HUDEP-2 (cell line): ENCODE data around the gene AMPH.
"Not testable (repeated sequence)": the region's sequence is repeated elsewhere in the genome, so short reads cannot be mapped to it uniquely, and the experiment has no call there.

Experiments used
- DNase-seq, 76 experiments: peaks; one replicate each; lab custom pipeline; 2025; ENCODE audit not compliant: unreplicated experiment in 76 of 76; lab: John Stamatoyannopoulos, UW

The AMPH gene

DNA sequence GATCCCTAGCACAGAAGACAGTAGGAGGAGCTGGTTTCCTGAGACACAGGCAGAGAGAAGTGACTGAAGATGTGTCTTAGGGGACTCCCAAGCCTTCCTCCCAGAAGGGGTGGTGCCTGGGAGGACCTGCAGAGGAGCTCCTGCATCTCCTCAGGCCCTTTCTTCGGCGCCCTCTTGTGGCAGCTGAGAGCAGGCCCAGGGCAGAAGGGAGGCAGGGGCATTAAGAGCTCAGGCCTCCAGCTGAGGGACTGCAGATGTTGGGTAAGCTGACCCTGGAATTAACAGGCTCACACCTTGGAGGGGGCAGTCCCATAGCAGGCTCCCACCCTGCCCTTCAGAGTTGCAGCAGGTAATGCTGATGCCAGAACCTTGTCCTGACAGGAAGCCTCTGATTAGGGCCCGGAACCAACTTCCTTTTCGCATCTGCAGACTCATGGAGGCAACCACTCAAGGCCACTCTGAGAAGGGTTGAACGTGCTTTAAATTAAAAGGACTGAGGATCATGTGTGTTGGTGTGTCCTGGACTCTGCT lies 272.0 kb downstream of the AMPH start:
- peak in 73 of 76 experiments; percentile 4 to 87 (median 65) for DNase-seq

DNA sequence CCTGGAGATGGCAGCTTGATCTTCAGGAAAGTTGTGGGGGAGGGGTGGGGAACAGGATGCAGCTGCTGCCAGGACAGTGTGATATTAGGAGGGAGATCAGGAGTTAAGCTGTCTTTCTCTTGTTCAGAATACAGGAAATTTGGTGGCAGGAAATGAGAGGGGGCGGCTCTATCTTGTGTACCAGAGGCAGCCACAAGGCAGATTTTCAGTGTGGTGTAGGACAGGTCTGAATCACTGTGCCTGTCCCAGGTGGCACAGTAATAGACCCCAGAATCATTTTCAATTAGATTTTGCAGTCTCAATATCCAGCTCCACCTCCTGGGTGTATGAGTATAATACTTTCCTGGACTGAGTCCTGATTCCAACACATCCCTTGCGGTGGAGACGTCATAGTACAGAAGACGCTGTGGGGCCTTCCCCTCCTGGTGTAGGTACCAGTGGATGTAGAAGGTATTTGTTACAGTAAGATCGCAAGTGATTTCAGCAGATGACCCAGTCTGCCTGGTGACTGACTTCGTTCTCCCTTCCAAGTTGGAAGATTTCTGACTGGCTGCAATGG lies 272.8 kb downstream of the AMPH start:
- not testable (repeated sequence) for DNase-seq

DNA sequence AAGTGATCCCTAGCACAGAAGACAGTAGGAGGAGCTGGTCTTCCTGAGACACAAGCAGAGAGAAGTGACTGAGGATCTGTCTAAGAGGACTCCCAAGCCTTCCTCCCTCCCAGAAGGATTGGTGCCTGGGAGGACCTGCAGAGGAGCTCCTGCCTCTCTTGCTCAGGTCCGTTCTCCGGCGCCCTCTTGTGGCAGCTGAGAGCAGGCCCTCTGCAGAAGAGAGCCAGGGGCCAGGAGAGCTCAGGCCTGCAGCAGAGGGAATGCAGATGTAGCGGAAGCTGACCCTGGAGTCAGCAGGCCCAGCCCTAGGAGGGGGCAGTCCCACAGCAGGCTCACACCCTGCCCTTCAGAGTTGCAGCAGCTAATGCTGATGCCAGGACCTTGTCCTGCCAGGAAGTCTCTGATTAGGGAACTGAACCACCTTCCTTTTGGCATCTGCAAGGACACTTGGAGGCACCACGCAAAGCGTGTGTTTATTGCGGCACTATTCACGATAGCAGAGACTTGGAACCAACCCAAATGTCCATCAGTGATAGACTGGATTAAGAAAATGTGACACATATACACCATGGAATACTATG lies 276.8 kb downstream of the AMPH start:
- DNase-seq: peak in 59 of 76 experiments; percentile 3 to 73 (median 44)

GRCh38 chr7:38353431-38353881 lies 277.7 kb downstream of the AMPH start:
- not testable (repeated sequence) for DNase-seq

DNA sequence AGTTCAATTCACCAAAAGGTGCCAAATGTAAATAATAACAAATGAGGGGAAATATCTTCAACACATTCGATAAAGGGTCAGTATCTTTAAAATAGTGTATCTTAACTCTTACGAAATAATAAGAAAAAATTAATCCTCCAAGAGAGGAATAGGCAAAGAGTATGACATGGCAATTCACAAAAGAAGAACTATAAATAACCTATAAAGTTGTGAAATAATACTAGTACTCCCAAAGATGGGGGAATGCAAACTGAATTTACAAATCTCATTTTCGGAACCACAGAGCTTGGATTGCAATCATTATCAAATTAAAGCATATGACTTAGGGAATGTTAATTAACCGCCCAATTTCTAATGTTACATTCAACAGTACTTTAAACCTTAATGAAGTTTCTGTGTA lies 279.6 kb downstream of the AMPH start:
- no peak for DNase-seq

DNA sequence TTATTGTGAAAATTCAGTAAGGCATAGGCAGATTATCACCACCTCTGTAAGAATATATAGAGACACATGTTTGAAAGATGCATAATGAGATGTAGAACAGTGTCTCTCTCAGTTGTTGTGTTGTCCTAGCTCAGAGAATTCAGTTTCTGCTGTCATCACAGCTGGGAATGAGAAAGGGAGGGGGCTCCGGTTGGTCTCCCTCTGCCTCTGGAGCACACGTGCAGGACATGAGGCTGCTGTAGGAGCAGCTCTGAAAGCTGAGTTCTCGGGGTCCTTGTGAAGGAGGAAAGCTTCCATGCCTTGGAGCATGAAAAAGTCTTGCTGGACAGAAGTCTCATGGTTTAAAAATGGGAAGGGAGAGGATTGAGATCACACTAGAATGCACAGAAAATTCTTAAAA lies 280.4 kb downstream of the AMPH start:
- not testable (repeated sequence) for DNase-seq

DNA sequence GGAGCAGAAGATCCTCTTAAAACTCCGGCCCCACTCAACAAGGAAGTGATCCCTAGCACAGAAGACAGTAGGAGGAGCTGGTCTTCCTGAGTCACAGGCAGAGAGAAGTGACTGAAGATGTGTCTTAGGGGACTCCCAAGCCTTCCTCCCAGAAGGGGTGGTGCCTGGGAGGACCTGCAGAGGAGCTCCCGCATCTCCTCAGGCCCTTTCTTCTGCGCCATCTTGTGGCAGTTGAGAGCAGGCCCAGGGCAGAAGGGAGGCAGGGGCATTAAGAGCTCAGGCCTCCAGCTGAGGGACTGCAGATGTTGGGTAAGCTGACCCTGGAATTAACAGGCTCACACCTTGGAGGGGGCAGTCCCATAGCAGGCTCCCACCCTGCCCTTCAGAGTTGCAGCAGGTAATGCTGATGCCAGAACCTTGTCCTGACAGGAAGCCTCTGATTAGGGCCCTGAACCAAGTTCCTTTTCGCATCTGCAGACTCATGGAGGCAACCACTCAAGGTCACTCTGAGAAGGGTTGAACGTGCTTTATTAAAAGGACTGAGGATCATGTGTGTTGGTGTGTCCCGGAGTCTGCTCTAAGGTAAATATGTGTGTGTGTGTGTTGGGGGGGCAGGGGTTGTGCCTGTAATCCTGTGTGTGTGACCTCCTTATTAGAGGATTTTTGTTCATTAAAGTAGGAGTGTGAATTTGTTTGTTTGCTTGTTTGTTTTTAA lies 281.1 kb downstream of the AMPH start:
- DNase-seq: peak in 48 of 76 experiments; percentile 5 to 67 (median 32)

DNA sequence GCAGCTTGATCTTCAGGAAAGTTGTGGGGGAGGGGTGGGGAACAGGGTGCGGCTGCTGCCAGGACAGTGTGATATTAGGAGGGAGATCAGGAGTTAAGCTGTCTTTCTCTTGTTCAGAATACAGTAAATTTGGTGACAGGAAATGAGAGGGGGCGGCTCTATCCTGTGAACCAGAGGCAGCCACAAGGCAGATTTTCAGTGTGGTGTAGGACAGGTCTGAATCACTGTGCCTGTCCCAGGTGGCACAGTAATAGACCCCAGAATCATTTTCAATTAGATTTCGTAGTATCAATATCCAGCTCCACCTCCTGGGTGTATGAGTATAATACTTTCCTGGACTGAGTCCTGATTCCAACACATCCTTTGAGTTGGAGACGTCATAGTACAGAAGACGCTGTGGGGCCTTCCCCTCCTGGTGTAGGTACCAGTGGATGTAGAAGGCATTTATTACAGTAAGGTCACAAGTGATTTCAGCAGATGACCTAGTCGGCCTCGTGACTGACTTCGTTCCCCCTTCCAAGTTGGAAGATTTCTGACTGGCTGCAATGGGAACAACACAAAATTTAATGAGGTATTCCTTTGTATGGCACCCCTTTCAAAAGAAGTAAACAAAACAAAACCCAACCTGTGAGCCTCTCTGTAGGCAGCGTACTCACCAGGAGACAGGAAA lies 281.9 kb downstream of the AMPH start:
- not testable (repeated sequence) for DNase-seq

DNA sequence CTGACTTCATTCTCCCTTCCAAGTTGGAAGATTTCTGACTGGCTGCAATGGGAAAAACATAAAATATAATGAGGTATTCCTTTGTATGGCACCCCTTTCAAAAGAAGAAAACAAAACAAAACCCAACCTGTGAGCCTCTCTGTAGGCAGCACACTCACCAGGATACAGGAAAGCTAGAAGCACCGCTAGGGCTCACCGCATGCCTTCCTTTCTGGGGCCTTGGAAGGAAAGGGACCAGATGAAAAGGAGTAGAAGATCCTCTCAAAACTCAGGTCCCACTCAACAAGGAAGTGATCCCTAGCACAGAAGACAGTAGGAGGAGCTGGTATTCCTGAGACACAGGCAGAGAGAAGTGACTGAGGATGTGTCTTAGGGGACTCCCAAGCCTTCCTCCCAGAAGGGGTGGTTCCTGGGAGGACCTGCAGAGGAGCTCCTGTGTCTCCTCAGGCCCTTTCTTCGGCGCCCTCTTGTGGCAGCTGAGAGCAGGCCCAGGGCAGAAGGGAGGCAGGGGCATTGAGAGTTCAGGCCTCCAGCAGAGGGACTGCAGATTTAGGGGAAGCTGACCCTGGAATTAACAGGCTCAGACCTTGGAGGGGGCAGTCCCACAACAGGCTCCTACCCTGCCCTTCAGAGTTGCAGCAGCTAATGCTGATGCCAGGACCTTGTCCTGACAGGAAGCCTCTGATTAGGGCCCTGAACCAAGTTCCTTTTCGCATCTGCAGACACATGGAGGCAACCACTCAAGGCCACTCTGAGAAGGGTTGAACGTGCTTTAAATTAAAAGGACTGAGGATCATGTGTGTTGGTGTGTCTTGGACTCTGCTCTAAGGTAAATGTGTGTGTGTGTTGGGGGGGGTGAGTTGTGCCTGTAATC lies 285.6 kb downstream of the AMPH start:
- DNase-seq: not testable (repeated sequence)

GRCh38 chr7:38344741-38345140 lies 286.4 kb downstream of the AMPH start:
- peak in 5 of 76 experiments; percentile 6 to 16 (median 11) for DNase-seq

DNA sequence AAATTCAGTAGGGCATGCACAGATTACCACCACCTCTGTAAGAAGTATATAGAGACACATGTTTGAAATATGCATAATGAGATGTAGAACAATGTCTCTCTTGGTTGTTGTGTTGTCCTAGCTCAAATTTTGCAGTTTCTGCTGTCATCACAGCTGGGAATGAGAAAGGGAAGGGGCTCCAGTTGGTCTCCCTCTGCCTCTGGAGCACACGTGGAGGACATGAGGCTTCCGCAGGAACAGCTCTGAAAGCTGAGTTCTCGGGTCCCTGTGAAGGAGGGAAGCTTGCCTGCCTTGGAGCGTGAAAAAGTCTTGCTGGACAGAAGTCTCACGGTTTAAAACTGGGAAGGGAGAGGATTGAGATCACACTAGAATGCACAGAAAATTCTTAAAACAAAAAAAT lies 289.0 kb downstream of the AMPH start:
- not testable (repeated sequence) for DNase-seq

- DNase-seq: peak in 46 of 76 experiments; percentile 4 to 65 (median 26)
These were observed 289.9 kb downstream of the AMPH start for GRCh38 chr7:38341172-38341705.

- DNase-seq: no peak
These were observed 291.0 kb downstream of the AMPH start for GRCh38 chr7:38339953-38340819.

DNA sequence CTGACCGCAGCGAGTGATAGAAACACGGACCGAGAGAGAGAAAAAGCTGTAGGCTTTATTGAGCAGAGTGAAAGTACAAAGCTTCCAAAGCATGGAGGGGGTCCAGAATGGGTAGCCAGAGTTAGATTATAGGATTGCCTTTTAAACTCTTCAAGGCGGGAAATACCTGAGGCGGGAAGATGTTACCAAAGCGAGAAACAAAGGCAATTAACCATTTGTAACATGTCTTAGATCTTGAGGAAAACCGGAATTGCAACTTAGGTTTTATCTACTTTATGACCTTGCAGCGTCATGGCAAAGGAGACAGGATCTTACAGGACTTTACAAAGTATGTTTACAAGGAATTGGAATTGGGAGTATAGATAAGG lies 295.0 kb downstream of the AMPH start:
- not testable (repeated sequence) for DNase-seq

GRCh38 chr7:38335492-38336147 lies 295.6 kb downstream of the AMPH start:
- DNase-seq: peak in 71 of 76 experiments; percentile 10 to 89 (median 74)

DNA sequence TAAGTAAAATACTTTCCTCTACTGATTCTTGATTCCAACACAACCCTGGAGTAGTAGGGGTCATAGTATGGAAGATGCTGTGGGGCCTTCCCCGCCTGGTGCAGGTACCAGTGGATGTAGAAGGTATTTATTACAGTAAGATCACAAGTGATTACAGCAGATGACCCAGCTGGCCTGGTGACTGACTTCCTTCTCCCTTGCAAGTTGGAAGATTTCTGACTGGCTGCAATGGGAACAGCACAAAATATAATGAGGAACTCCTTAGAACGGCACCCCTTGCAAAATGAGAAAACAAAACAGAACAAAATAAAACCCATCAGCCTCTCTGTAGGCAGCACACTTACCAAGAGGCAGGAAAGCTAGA lies 296.1 kb downstream of the AMPH start:
- DNase-seq: no peak

GRCh38 chr7:38334163-38334562 lies 297.0 kb downstream of the AMPH start:
- DNase-seq: no peak
